HUES48 (cell line): ENCODE results near the gene TMEM219.

Experiments
- H3K27ac ChIP-seq: one replicate; pipeline ENCODE4 v1.7.0; 2013; ENCODE audit warnings: low read depth, low read length, inconsistent platforms
- H3K27me3 ChIP-seq: 2 replicates; pipeline ENCODE4 v1.6.1; 2013; ENCODE audit warnings: mild to moderate bottlenecking, low read length; ENCODE audit not compliant: control insufficient read depth, insufficient read depth
- H3K36me3 ChIP-seq: 2 replicates; pipeline ENCODE4 v1.6.1; 2013; ENCODE audit warnings: low read length; ENCODE audit not compliant: control insufficient read depth, insufficient read depth
- H3K4me1 ChIP-seq: 2 replicates; pipeline ENCODE4 v1.6.1; 2013; ENCODE audit warnings: mild to moderate bottlenecking, low read length; ENCODE audit not compliant: control insufficient read depth, insufficient read depth
- H3K4me3 ChIP-seq: 2 replicates; pipeline ENCODE4 v1.5.1; 2013; ENCODE audit warnings: mild to moderate bottlenecking, low read depth, low read length
- H3K9ac ChIP-seq: 2 replicates; pipeline ENCODE4 v1.6.1; 2013; ENCODE audit warnings: mild to moderate bottlenecking, low read depth, low read length, moderate library complexity
- H3K9me3 ChIP-seq: 2 replicates; pipeline ENCODE4 v1.6.1; 2013; ENCODE audit warnings: low read length; ENCODE audit not compliant: control insufficient read depth, insufficient read depth

The TMEM219 gene

DNA sequence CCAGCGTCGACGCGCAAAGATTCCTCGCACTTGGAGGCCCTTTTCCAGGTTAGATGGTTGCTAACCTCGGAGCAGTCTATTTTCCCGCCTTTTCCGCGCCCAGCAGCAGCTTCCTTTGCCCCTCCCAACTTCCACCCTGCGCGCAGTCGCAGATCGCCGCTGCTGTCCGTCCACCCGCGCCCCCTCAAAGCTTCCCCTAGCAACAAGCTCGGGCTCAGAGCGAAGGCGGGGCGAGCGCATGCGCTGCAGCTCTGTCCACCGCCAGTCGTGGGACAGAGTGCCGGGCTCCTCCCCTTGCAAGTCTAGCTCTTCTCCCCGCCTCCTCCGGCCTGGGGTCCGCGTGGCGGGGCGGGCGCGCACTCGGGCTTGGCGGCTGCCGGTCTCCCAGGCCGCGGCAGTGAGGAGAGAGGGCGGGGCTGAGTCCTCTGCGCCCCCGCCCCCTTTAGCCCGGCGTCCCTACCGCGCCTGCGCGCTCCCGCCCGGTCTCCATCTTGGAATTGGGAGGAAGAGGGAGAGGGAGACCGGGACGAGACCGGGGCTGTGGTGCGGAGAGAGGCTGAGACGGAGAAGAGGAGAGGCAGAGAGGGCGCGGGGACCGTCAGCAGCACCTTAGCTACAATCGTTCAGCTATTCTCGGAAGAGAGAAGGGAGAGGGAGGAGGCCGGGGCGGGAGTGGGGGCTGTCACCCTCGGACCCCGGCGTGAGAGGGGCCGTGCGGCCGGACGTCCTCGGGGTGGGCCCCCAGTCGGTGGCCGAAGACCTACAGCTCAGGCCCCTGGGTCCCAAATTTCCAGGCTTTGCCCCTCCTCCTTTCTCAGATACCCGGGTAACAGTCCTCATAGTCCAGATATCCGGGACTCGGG lies 11.7 kb downstream of the TMEM219 start, which contains the start of gene TAOK2:
Gene TAOK2 (plus strand): TSS at position 485 of the 863 bp plus-strand sequence. CDS start 3,905 bp downstream, outside the sequence.
- peak within 1 kb of the TSS; percentile 63 for H3K9ac ChIP-seq
- H3K4me3 ChIP-seq: peak within 1 kb of the TSS; percentile 90
- peaks cover 11% of the 10 kb centered on the region for H3K27me3 ChIP-seq
- peaks cover 23% of the 10 kb centered on the region for H3K4me1 ChIP-seq
- H3K9me3 ChIP-seq: peaks cover 9% of the 10 kb centered on the region
- peaks cover 28% of the 10 kb centered on the region for H3K36me3 ChIP-seq
- peak within 1 kb of the TSS; percentile 89 for H3K27ac ChIP-seq

DNA sequence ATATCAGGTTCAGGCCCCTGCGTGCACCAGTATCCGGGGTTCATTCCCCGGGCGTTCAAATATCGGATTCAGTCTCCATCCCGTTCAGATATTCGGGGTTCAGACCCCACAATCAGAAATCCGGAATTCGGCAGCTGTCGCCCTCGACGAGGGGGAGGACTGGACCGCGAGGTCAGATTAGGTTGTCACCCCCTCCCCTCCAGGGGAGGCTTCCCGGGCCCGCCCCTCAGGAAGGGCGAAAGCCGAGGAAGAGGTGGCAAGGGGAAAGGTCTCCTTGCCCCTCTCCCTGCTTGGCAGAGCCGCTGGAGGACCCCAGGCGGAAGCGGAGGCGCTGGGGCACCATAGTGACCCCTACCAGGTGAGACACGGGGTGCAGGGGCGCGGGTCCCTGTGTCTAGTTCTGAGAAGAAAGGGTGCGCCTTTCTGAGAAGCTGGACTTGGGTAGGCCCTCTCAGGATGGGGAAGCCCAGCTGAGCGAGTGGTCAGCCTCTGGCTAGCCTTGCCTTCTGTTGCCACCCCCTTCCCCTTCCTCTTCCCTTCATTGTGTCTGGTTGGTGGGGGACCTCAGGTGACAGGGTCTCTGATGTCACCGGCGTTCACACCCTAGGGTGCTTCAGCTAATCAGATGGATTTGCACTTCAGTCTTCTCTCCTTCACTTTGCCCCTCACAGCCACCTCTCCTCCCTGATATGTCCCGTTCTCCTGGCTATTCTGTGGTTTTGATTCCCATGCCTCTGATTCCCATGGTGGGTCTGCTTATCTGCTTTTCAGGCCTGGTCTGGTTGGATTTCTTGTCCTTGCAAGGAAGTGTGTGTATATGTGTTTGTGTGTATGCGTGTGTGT lies 12.6 kb downstream of the TMEM219 start:
- Histone ChIP-seq H3K9me3 (peaks cover 9% of the 10 kb centered on the region), H3K27me3 (peaks cover 11% of the 10 kb centered on the region), H3K36me3 (peaks cover 31% of the 10 kb centered on the region), H3K27ac (peak overlapping the region; percentile 89), H3K4me3 (peak overlapping the region; percentile 90), H3K4me1 (peaks cover 23% of the 10 kb centered on the region), H3K9ac (peak overlapping the region; percentile 63; the same call in 1 of the 2 replicates)

DNA sequence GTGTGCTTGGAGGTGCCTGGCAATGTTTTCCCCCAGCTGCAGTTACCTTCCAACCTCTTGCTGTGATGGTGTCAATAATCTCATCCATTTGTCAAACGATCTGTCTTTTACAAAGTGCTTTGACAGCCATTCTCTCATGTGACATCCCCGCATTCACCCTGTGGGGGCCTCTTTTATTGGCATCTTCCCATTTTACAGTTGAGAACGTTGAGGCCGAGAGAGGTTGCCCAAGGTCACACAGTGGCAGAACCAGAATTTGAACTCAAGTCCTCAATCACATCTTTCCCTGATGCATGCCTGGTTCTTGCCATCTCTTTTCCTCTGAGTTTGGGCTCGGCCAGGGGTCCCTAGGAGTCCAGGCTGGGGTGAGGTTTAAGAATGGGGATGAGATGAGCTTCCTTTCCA lies 13.3 kb downstream of the TMEM219 start:
- Histone ChIP-seq H3K36me3 (peaks cover 34% of the 10 kb centered on the region), H3K9me3 (peaks cover 9% of the 10 kb centered on the region), H3K27me3 (peaks cover 11% of the 10 kb centered on the region), H3K9ac (no peak overlapping the region), H3K27ac (no peak overlapping the region), H3K4me3 (peak overlapping the region; percentile 90), H3K4me1 (peaks cover 23% of the 10 kb centered on the region)

DNA sequence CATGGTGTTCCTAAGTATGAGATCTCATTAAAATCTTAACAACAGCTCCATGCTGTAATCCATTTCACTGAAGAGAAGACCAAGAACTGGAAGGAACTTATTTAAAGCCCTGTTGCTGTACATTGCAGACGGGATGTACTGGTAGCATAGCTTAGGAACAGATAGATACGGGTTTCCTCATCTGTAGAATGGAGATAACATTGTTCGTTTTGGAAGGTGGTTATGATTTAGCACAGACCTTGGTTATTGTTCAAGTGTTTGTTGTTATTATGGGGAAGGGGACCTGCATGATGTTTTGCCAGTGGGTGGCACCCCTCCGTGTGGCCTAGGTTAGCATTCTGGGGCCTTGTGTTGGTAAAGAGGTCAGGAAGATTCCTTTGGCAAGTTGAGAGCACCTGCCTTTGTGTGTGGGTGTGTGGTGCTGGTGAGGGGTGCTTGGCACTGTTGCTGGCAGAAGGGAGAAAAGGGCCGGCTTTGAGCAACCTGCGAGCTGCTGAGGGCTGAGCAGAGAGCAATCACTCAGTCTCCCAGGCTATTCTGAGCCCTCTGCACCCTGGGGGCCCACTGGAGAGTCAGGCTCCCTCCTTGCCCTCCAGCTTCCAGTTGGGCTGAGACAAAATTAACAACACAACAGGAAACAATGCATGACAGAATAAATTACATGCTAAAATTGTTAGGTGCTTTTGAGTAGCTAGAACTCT lies 14.1 kb downstream of the TMEM219 start:
- peaks cover 23% of the 10 kb centered on the region for H3K4me1 ChIP-seq
- H3K27me3 ChIP-seq: peaks cover 11% of the 10 kb centered on the region
- H3K9me3 ChIP-seq: peaks cover 9% of the 10 kb centered on the region
- peak overlapping the region; percentile 90 for H3K4me3 ChIP-seq
- peak overlapping the region; percentile 50 for H3K27ac ChIP-seq
- peaks cover 42% of the 10 kb centered on the region for H3K36me3 ChIP-seq
- H3K9ac ChIP-seq: no peak overlapping the region

DNA sequence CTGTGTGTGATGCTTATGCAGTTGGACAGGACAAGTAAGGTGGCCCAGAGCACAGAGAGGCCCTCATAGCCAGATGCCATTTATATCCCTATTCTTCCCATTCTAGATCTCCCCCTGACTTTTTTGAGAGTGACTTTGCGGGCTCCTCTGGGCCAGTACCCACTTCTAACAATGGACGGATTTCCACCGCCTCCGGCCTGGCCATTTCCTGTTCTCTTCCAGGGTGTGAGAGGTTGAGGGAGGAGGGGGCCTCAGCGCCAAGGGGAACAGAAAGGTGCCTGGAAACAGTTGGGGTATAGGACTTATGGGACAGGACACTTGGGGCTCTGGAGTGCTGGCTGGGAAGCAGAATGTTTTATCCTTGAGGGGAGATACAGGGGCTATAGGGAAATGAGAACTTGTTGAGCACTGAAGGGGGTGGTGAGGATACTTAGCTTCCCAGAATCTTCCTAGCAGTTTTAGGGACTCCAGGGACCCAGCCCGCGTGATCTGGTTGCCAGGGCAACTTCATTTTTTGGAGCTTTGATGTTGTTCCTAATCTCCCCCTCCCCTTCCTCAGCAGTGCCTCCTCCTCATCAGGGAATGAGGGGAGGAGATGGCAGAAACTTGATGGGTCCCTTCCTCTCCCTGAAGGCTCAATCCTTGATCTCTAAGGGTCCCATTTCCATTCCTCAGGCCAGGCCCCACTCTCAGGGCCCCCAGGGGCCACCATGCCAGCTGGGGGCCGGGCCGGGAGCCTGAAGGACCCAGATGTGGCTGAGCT lies 15.4 kb downstream of the TMEM219 start:
- no peak overlapping the region for H3K4me3 ChIP-seq
- no peak overlapping the region for H3K27ac ChIP-seq
- H3K9ac ChIP-seq: no peak overlapping the region
- peaks cover 9% of the 10 kb centered on the region for H3K9me3 ChIP-seq
- H3K4me1 ChIP-seq: peaks cover 23% of the 10 kb centered on the region
- H3K27me3 ChIP-seq: peaks cover 7% of the 10 kb centered on the region
- H3K36me3 ChIP-seq: peaks cover 48% of the 10 kb centered on the region

DNA sequence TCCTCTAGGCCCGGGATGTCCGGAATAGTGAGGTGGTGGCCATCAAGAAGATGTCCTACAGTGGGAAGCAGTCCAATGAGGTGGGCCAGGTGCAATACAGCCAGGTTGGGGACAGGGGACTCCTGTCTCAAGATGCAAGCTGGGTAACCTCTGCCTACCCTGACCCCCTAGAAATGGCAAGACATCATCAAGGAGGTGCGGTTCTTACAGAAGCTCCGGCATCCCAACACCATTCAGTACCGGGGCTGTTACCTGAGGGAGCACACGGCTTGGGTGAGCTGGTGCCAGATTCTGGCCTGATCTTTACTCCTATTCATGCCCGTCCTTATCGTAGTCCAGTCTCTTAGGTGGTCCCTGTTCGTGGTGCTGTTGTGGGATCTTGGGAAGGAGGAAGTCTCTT lies 16.2 kb downstream of the TMEM219 start:
- H3K9ac ChIP-seq: no peak overlapping the region
- H3K36me3 ChIP-seq: peaks cover 56% of the 10 kb centered on the region
- H3K27me3 ChIP-seq: no peaks in the 10 kb centered on the region
- H3K4me3 ChIP-seq: no peak overlapping the region
- H3K4me1 ChIP-seq: peaks cover 23% of the 10 kb centered on the region
- no peak overlapping the region for H3K27ac ChIP-seq
- H3K9me3 ChIP-seq: peaks cover 1% of the 10 kb centered on the region

DNA sequence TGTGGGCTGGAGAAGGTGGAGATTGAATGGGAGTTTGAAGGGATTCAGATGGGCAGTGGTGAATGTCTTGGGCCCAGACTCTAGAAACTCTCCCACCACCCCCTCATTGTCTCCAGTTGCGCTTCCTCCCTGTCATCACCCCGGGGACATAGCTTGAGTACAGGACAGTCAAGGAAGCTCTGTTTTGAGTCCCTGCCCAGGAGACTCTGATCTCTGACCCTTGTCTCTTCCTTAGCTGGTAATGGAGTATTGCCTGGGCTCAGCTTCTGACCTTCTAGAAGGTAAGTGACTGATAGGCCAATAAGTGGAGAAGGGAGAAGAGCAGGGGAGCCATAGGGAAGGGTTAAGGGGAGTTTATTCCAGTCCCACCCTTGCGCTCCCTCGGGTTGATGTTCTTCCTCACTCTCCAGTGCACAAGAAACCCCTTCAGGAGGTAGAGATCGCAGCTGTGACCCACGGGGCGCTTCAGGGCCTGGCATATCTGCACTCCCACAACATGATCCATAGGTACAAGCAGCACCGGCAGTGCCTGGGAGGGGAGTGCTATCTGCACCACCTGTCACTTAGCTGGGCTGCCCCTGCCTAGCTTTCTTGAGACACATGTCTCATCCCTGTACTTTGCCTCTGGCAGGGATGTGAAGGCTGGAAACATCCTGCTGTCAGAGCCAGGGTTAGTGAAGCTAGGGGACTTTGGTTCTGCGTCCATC lies 16.8 kb downstream of the TMEM219 start:
- Histone ChIP-seq H3K27me3 (no peaks in the 10 kb centered on the region), H3K9ac (no peak overlapping the region), H3K9me3 (no peaks in the 10 kb centered on the region), H3K27ac (no peak overlapping the region), H3K36me3 (peaks cover 62% of the 10 kb centered on the region), H3K4me3 (no peak overlapping the region), H3K4me1 (peaks cover 23% of the 10 kb centered on the region)

DNA sequence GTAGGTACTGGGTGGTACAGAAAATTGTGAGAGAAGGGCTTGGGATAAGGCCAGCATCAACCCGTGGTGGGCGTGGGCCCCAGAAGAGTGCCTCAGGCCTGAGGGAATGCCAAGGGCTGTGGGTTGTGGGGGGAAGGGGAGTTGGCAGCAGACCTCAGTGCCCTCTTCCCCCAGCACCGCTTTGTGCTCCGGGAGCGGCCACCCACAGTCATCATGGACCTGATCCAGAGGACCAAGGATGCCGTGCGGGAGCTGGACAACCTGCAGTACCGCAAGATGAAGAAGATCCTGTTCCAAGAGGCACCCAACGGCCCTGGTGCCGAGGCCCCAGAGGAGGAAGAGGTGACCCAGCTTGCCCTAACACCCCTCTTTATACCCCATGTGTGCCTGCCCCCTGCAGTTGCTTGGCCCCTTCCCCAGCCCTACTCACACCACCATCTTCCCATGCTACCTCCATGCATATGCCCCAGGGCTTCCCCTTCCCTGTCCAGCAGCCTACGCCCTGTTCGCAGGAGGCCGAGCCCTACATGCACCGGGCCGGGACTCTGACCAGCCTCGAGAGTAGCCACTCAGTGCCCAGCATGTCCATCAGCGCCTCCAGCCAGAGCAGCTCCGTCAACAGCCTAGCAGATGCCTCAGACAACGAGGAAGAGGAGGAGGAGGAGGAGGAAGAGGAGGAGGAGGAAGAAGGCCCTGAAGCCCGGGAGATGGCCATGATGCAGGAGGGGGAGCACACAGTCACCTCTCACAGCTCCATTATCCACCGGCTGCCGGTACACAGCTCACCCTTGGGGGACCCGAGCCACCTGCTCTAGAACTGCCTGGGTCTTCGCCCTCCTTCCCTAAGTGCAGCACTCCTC lies 20.9 kb downstream of the TMEM219 start:
- Histone ChIP-seq H3K27ac (no peak overlapping the region), H3K9me3 (no peaks in the 10 kb centered on the region), H3K27me3 (no peaks in the 10 kb centered on the region), H3K4me1 (no peaks in the 10 kb centered on the region), H3K9ac (no peak overlapping the region), H3K4me3 (no peak overlapping the region), H3K36me3 (peaks cover 99% of the 10 kb centered on the region)

DNA sequence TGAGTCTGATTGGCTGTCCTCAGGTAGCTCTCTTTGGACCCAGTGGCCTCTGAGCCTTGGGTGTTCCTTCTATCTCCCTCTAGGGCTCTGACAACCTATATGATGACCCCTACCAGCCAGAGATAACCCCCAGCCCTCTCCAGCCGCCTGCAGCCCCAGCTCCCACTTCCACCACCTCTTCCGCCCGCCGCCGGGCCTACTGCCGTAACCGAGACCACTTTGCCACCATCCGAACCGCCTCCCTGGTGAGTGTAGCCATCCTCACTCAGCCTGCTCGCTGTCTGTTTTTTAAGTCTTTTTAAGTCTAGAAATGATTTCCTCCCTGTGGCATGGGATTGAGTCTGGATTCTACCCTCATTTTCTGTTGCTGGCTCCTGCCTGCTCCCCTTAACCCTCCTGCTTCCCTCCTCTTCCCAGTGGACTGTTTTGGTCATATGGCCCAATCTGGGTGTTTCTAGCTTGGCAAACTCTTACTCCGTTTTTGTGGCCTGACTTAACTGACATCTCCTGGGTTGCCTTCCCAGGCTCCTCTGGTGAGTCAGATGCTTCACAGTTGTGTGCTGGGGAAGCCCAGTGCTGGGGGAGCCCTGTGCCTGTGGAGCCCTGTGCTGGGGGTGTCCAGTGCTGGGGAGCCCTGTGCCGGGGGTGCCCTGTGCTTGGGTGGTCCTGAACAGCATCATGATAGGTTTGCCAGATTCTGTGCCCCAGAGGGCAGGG lies 21.7 kb downstream of the TMEM219 start:
- Histone ChIP-seq H3K27ac (no peak overlapping the region), H3K36me3 (peaks cover 99% of the 10 kb centered on the region), H3K9me3 (no peaks in the 10 kb centered on the region), H3K4me1 (no peaks in the 10 kb centered on the region), H3K9ac (no peak overlapping the region), H3K4me3 (no peak overlapping the region), H3K27me3 (no peaks in the 10 kb centered on the region)
